Endothelial cell of umbilical vein (primary cell): ENCODE data around the gene RNH1.

Experiments used
- EZH2 ChIP-seq: IDR thresholded peaks from 2 replicates; pipeline ENCODE4 v1.6.1; 2012; ENCODE audit warnings: borderline replicate concordance, low read depth, mild to moderate bottlenecking, moderate library complexity, low read length, inconsistent platforms; ENCODE audit not compliant: severe bottlenecking
- FOS ChIP-seq: IDR thresholded peaks from 2 replicates; pipeline ENCODE4 v1.6.1; 2011; ENCODE audit warnings: mild to moderate bottlenecking, low read length, moderate library complexity, borderline replicate concordance; ENCODE audit not compliant: insufficient read depth
- JUN ChIP-seq: IDR thresholded peaks from 2 replicates; pipeline ENCODE4 v1.6.1; 2011; ENCODE audit warnings: borderline replicate concordance, low read depth; ENCODE audit not compliant: insufficient read length, insufficient read depth
- MAX ChIP-seq: IDR thresholded peaks from 2 replicates; pipeline ENCODE4 v1.6.1; 2011; ENCODE audit not compliant: insufficient read depth, insufficient read length
- MYC ChIP-seq: IDR thresholded peaks from one replicate; pipeline ENCODE4 v1.6.1; 2011; ENCODE audit warnings: mild to moderate bottlenecking, low read depth, low read length
- POLR2A ChIP-seq: IDR thresholded peaks from 2 replicates; pipeline ENCODE4 v1.6.1; 2012; ENCODE audit warnings: low read depth, mild to moderate bottlenecking, control low read depth, low read length
- POLR2AphosphoS5 ChIP-seq: IDR thresholded peaks from 2 replicates; pipeline ENCODE4 v1.6.1; 2012; ENCODE audit warnings: low read depth, mild to moderate bottlenecking, control low read depth, low read length, moderate library complexity; ENCODE audit not compliant: insufficient read depth
- TF ChIP-seq, protein P1 (sequence below), 2 donors: IDR thresholded peaks; 1 replicate in 1 of 2; 2 replicates in 1 of 2; pipeline ENCODE4 v1.5.1; 2011; ENCODE audit warnings: low read length in 2 of 2, mild to moderate bottlenecking in 2 of 2, moderate library complexity in 2 of 2, control low read depth in 1 of 2, inconsistent platforms in 1 of 2, low read depth in 1 of 2; ENCODE audit not compliant: insufficient read depth in 1 of 2; ENCODE audit errors: extremely low read depth in 1 of 2

GRCh38 chr11:468036-468435 lies 39.0 kb downstream of the RNH1 start:
- TF ChIP-seq EZH2 (no peak), POLR2A (no peak), POLR2AphosphoS5 (no peak), FOS (no peak), JUN (no peak), MYC (no peak), MAX (no peak)
- TF ChIP-seq, protein P1, sequence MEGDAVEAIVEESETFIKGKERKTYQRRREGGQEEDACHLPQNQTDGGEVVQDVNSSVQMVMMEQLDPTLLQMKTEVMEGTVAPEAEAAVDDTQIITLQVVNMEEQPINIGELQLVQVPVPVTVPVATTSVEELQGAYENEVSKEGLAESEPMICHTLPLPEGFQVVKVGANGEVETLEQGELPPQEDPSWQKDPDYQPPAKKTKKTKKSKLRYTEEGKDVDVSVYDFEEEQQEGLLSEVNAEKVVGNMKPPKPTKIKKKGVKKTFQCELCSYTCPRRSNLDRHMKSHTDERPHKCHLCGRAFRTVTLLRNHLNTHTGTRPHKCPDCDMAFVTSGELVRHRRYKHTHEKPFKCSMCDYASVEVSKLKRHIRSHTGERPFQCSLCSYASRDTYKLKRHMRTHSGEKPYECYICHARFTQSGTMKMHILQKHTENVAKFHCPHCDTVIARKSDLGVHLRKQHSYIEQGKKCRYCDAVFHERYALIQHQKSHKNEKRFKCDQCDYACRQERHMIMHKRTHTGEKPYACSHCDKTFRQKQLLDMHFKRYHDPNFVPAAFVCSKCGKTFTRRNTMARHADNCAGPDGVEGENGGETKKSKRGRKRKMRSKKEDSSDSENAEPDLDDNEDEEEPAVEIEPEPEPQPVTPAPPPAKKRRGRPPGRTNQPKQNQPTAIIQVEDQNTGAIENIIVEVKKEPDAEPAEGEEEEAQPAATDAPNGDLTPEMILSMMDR (IDR thresholded peaks at IDR 0.05; ENCODE audit: extremely low read depth in 1 of 2, insufficient read depth in 1 of 2, low read depth in 1 of 2, low read length in 2 of 2): no peak
